ENCODE measurements around the gene AGAP2.

The AGAP2 gene

DNA sequence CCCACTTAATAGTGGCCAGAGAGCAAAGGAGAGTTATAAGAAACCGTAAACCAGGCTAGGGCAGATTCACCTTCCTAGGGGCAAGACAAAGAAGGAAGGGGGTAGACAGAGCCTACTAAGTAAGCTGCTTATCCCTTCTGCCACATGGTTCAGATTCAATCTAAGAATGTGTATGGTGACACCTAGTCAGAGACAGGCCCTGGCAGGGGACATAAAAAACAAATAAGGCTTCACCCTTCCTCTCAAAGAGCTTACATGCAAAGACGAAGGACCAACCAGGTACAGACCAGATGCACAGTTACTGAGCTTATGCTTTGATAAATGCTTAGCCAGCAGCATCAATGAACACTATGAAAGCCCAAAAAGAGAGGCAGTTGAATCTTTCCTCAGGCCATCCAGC is 23.9 kb upstream of the AGAP2 start:
- Histone ChIP-seq H3K9me3 (ENCODE audit: control insufficient read depth, low read length) (no peaks in the 10 kb centered on the region), H2AFZ (no peak overlapping the region), H3K4me1 (peaks cover 9% of the 10 kb centered on the region), H3K27ac (no peak overlapping the region), H3K36me3 (ENCODE audit: control insufficient read depth, insufficient read depth, low read length) (no peaks in the 10 kb centered on the region), H3K9ac (no peak overlapping the region), H3K4me2 (ENCODE audit: low read length) (no peak overlapping the region), H3K27me3 (ENCODE audit: control insufficient read depth, insufficient read depth, low read length) (no peaks in the 10 kb centered on the region), H3K79me2 (no peaks in the 10 kb centered on the region), H3K4me3 (ENCODE audit: low read depth, low read length) (no peak overlapping the region)
- TF ChIP-seq, protein P1, sequence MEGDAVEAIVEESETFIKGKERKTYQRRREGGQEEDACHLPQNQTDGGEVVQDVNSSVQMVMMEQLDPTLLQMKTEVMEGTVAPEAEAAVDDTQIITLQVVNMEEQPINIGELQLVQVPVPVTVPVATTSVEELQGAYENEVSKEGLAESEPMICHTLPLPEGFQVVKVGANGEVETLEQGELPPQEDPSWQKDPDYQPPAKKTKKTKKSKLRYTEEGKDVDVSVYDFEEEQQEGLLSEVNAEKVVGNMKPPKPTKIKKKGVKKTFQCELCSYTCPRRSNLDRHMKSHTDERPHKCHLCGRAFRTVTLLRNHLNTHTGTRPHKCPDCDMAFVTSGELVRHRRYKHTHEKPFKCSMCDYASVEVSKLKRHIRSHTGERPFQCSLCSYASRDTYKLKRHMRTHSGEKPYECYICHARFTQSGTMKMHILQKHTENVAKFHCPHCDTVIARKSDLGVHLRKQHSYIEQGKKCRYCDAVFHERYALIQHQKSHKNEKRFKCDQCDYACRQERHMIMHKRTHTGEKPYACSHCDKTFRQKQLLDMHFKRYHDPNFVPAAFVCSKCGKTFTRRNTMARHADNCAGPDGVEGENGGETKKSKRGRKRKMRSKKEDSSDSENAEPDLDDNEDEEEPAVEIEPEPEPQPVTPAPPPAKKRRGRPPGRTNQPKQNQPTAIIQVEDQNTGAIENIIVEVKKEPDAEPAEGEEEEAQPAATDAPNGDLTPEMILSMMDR (IDR thresholded peaks at IDR 0.05), result no peak

DNA sequence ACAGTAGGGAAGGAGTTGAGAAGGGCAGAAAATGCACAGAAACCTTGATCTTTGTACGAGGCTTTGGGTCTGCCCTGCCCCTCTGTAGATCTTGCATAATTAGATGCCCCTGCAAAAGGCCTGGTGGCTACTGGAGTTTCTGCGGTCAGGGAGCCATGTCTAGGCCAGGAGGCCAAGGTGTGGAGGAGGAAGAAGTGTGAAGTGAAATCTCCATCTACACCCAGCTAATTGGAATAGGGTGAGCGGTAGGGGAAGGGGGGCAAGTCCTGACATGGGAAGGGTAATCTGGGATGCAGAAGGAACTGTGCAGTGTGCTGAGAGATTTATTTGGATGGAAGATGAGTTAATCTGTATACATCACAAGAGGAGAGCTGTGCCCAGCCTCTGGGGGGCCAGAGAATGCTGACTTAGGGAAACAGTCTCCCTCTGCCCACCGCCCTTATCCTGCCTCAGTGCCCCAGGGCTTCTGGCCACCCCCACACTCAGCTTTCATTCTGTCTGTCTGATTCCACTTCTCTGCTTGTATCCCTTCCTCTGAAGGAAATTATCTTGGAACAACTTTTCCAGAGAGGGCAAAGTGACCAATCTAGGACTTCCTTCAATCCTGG is 23.0 kb upstream of the AGAP2 start:
- H3K4me3 ChIP-seq (ENCODE audit: low read depth, low read length), result no peak overlapping the region
- no peak overlapping the region for H2AFZ ChIP-seq
- no peak overlapping the region for H3K4me2 ChIP-seq (ENCODE audit: low read length)
- H3K36me3 ChIP-seq (ENCODE audit: control insufficient read depth, insufficient read depth, low read length), result no peaks in the 10 kb centered on the region
- peaks cover 3% of the 10 kb centered on the region for H3K79me2 ChIP-seq
- TF ChIP-seq, protein P1 (IDR thresholded peaks at IDR 0.05), result no peak
- H3K27ac ChIP-seq, result no peak overlapping the region
- no peaks in the 10 kb centered on the region for H3K9me3 ChIP-seq (ENCODE audit: control insufficient read depth, low read length)
- peaks cover 9% of the 10 kb centered on the region for H3K4me1 ChIP-seq
- H3K27me3 ChIP-seq (ENCODE audit: control insufficient read depth, insufficient read depth, low read length), result no peaks in the 10 kb centered on the region
- no peak overlapping the region for H3K9ac ChIP-seq

DNA sequence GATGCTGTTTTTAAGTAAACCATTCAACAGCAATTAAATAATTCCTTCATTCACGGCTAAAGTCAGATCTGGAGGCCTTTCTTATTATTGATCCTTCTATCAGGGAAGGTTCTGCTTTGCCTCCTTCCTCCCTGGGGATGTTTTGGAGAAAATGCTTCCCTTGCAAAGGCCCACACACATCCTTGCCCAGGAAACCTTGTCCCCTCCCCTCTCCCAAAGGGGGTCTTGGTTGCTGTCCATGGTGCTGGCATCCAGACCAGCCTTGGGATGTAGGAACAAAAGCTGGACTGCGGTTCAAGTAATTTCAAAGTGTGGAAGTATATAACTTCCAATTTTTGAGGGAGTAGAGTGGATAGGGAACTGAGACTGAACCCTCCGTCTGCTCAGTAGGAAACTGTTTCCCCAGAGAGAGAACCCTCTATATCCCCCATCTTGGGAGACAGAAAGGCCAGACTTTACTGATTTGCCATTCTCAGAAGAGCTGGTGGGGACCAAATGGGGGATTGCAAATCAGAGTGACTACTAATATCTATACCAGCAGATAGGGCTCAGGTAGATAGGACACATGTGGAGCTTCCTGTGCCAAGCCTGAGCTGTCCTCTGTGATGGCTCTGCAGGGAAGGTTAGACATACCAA is 21.9 kb upstream of the AGAP2 start:
- H3K27me3 ChIP-seq (ENCODE audit: control insufficient read depth, insufficient read depth, low read length), result no peaks in the 10 kb centered on the region
- no peaks in the 10 kb centered on the region for H3K9me3 ChIP-seq (ENCODE audit: control insufficient read depth, low read length)
- H3K9ac ChIP-seq, result no peak overlapping the region
- peaks cover 5% of the 10 kb centered on the region for H3K79me2 ChIP-seq
- H3K4me2 ChIP-seq (ENCODE audit: low read length), result no peak overlapping the region
- H2AFZ ChIP-seq, result no peak overlapping the region
- TF ChIP-seq, protein P1 (IDR thresholded peaks at IDR 0.05), result no peak
- peaks cover 7% of the 10 kb centered on the region for H3K4me1 ChIP-seq
- no peak overlapping the region for H3K27ac ChIP-seq
- no peak overlapping the region for H3K4me3 ChIP-seq (ENCODE audit: low read depth, low read length)
- no peaks in the 10 kb centered on the region for H3K36me3 ChIP-seq (ENCODE audit: control insufficient read depth, insufficient read depth, low read length)

DNA sequence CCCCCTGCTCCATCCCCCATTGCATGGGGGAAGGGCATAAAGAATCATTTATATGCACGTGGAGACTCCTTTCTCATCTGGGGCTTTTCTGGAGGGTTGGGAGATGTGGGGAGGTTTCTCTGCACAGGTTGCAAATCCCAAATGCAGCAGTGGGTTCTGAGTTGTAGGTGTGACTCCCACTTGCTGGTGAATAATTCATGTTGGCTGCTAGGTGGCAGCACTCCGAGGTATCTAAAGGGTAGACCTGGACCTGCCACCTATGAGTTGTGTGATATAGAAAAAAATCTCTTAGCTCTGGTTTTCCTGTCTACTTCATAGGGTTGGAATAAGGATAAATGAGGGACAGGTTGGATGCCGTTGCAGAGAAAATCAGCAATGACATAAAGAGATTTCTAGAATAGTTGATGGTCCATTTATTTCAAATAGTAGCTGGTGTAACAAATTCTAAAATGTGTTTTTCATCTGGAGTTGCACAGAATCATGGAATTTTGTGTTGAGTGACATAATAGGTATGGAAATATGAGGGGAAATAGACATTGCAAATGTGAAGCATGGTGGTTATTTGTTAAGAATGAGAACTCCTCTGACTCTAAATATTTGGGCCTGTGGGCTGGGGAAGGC is 20.9 kb upstream of the AGAP2 start:
- no peak overlapping the region for H2AFZ ChIP-seq
- H3K27me3 ChIP-seq (ENCODE audit: control insufficient read depth, insufficient read depth, low read length), result no peaks in the 10 kb centered on the region
- H3K4me1 ChIP-seq, result no peaks in the 10 kb centered on the region

More for the DNA sequence above, 20.9 kb upstream of the AGAP2 start:
- Histone ChIP-seq H3K4me2 (ENCODE audit: low read length) (no peak overlapping the region), H3K9ac (no peak overlapping the region), H3K79me2 (peaks cover 5% of the 10 kb centered on the region), H3K36me3 (ENCODE audit: control insufficient read depth, insufficient read depth, low read length) (no peaks in the 10 kb centered on the region), H3K9me3 (ENCODE audit: control insufficient read depth, low read length) (no peaks in the 10 kb centered on the region), H3K4me3 (ENCODE audit: low read depth, low read length) (no peak overlapping the region), H3K27ac (no peak overlapping the region)
- TF ChIP-seq, protein P1 (IDR thresholded peaks at IDR 0.05), result peak; percentile 29
